C4-2B (cell line): ENCODE results near the gene ROR1.

Experiments used
- H3K27ac ChIP-seq: fragments of 450-650 bp; 2 replicates; pipeline ENCODE4 v1.5.1; 2017
- CTCF ChIP-seq: fragments of 450-650 bp; conservative IDR thresholded peaks from 2 replicates; pipeline ENCODE4 v1.5.1; 2017; ENCODE audit warnings: mild to moderate bottlenecking
- ZFX ChIP-seq: fragments of 450-650 bp; IDR thresholded peaks from 2 replicates; pipeline ENCODE4 v1.6.1; 2017

The ROR1 gene

GRCh38 chr1:63732666-63733065 is 41.2 kb upstream of the ROR1 start:
- no peak overlapping the region for H3K27ac ChIP-seq

GRCh38 chr1:63738772-63739171 is 35.0 kb upstream of the ROR1 start:
- no peak for TF ChIP-seq ZFX
- TF ChIP-seq CTCF, result no peak

More at GRCh38 chr1:63732666-63733065, 41.2 kb upstream of the ROR1 start:
- TF ChIP-seq ZFX (no peak), CTCF (no peak)

GRCh38 chr1:63739452-63739851 is 34.4 kb upstream of the ROR1 start:
- TF ChIP-seq CTCF, result no peak
- no peak for TF ChIP-seq ZFX
- H3K27ac ChIP-seq, result no peak overlapping the region

More at GRCh38 chr1:63738772-63739171, 35.0 kb upstream of the ROR1 start:
- H3K27ac ChIP-seq, result no peak overlapping the region

- TF ChIP-seq ZFX, result no peak
- TF ChIP-seq CTCF, result no peak
- no peak overlapping the region for H3K27ac ChIP-seq
Observed at GRCh38 chr1:63740432-63740831, 33.4 kb upstream of the ROR1 start.

GRCh38 chr1:63742526-63742925 is 31.3 kb upstream of the ROR1 start:
- TF ChIP-seq ZFX, result no peak
- no peak for TF ChIP-seq CTCF
- H3K27ac ChIP-seq, result no peak overlapping the region

- H3K27ac ChIP-seq, result no peak overlapping the region
- no peak for TF ChIP-seq ZFX
- no peak for TF ChIP-seq CTCF
Observed at GRCh38 chr1:63743781-63744180, 30.0 kb upstream of the ROR1 start.

GRCh38 chr1:63746129-63746864 is 27.5 kb upstream of the ROR1 start:
- TF ChIP-seq ZFX (no peak), CTCF (no peak)
- no peak overlapping the region for H3K27ac ChIP-seq
